Mesendoderm (in vitro differentiated cells): ENCODE data around the gene APMAP. TPM values are rescaled to one million over a fixed set of nuclear protein-coding genes. Genes with fewer than 3 reads are reported as not detected.

Experiments
- DNase-seq: peaks from one replicate; pipeline ENCODE4 v3.0.0; 2013
- H2AK5ac ChIP-seq: 2 replicates; pipeline ENCODE4 v1.6.1; 2013; ENCODE audit warnings: low read length, inconsistent platforms
- H2BK120ac ChIP-seq: 2 replicates; pipeline ENCODE4 v1.6.1; 2013; ENCODE audit warnings: low read depth, mild to moderate bottlenecking, low read length, moderate library complexity, mixed read lengths
- H2BK15ac ChIP-seq: replicated peaks from 2 replicates; pipeline ENCODE4 v1.6.1; 2013; ENCODE audit warnings: low read depth, mild to moderate bottlenecking, moderate library complexity
- H2BK5ac ChIP-seq: 2 replicates; pipeline ENCODE4 v1.6.1; 2013; ENCODE audit warnings: low read length, inconsistent platforms
- H3K18ac ChIP-seq: 2 replicates; pipeline ENCODE4 v1.6.1; 2013; ENCODE audit warnings: mild to moderate bottlenecking, low read length, mixed read lengths
- H3K23ac ChIP-seq: one replicate; pipeline ENCODE4 v1.6.1; 2013; ENCODE audit warnings: low read length
- H3K27ac ChIP-seq: 2 replicates; pipeline ENCODE4 v1.5.1; 2013; ENCODE audit warnings: low read depth, mild to moderate bottlenecking, inconsistent platforms, low read length, moderate library complexity
- H3K27me3 ChIP-seq: 2 replicates; pipeline ENCODE4 v1.6.1; 2013; ENCODE audit warnings: low read length, control low read depth, mild to moderate bottlenecking, inconsistent platforms; ENCODE audit not compliant: insufficient read depth, poor library complexity
- H3K36me3 ChIP-seq: 2 replicates; pipeline ENCODE4 v1.6.1; 2013; ENCODE audit warnings: low read length, inconsistent platforms; ENCODE audit not compliant: control insufficient read depth, insufficient read depth
- H3K4ac ChIP-seq: one replicate; pipeline ENCODE4 v1.6.1; 2013; ENCODE audit warnings: low read depth, mild to moderate bottlenecking, low read length, moderate library complexity
- H3K4me1 ChIP-seq: 2 replicates; pipeline ENCODE4 v1.6.1; 2013; ENCODE audit warnings: low read depth, low read length, inconsistent platforms; ENCODE audit not compliant: control insufficient read depth
- H3K4me2 ChIP-seq: 2 replicates; pipeline ENCODE4 v1.6.1; 2013; ENCODE audit warnings: low read length
- H3K4me3 ChIP-seq: 2 replicates; pipeline ENCODE4 v1.5.1; 2013; ENCODE audit warnings: mild to moderate bottlenecking, low read length
- H3K56ac ChIP-seq: one replicate; pipeline ENCODE4 v1.6.1; 2013; ENCODE audit warnings: low read length
- H3K79me1 ChIP-seq: 2 replicates; pipeline ENCODE4 v1.6.1; 2013; ENCODE audit warnings: low read length, inconsistent platforms
- H3K79me2 ChIP-seq: 2 replicates; pipeline ENCODE4 v1.6.1; 2013; ENCODE audit warnings: mild to moderate bottlenecking, low read length; ENCODE audit not compliant: control insufficient read depth, insufficient read depth
- H3K9ac ChIP-seq: 2 replicates; pipeline ENCODE4 v1.6.1; 2013; ENCODE audit warnings: low read length, inconsistent platforms
- H4K5ac ChIP-seq: one replicate; pipeline ENCODE4 v1.6.1; 2013; ENCODE audit warnings: low read length
- H4K8ac ChIP-seq: one replicate; pipeline ENCODE4 v1.6.1; 2013; ENCODE audit warnings: low read depth, mild to moderate bottlenecking, control low read depth, low read length, moderate library complexity
- WGBS: extraction: QIAGEN DNeasy Blood & Tissue Kit; methylation state at CpG from one replicate; pipeline ENCODE4 v1.1.7; 2013; ENCODE audit warnings: low lambda C conversion rate, missing lambda C conversion rate; ENCODE audit not compliant: insufficient coverage; ENCODE audit errors: extremely low coverage; 5-methylcytosine and 5-hydroxymethylcytosine counted together
- polyA plus RNA-seq, 2 experiments: library from polyadenylated mRNA; stranded (reverse); fragments of 200-250 nt; gene quantifications; one replicate each; pipeline ENCODE4 v1.2.3, GENCODE V29; 2013

APMAP gene
- polyA plus RNA-seq (2013, experiment 1 of 2), result 39.6 TPM
- polyA plus RNA-seq (2013, experiment 2 of 2), result 38.0 TPM

- Histone ChIP-seq H2BK15ac (no peak within 1 kb of the TSS), H4K8ac (no peak within 1 kb of the TSS), H3K4ac (peak within 1 kb of the TSS; percentile 17), H3K4me2 (peak within 1 kb of the TSS; percentile 95), H3K27ac (no peak within 1 kb of the TSS), H3K9ac (peak within 1 kb of the TSS; percentile 96), H2AK5ac (no peak within 1 kb of the TSS), H3K56ac (peak within 1 kb of the TSS; percentile 99), H3K4me3 (peak within 1 kb of the TSS; percentile 93), H2BK5ac (peak within 1 kb of the TSS; percentile 56), H3K18ac (peak within 1 kb of the TSS; percentile 35), H3K79me2 (peaks cover 11% of the 10 kb centered on the region), H2BK120ac (no peak within 1 kb of the TSS), H3K27me3 (no peaks in the 10 kb centered on the region), H3K23ac (peak within 1 kb of the TSS; percentile 91), H4K5ac (peak within 1 kb of the TSS; percentile 98), H3K36me3 (no peaks in the 10 kb centered on the region), H3K79me1 (peaks cover 13% of the 10 kb centered on the region), H3K4me1 (no peaks in the 10 kb centered on the region)
- DNase-seq, result peak; percentile 95
- no CpG with 5 or more reads among the region's 69 CpGs for WGBS
Measured at GRCh38 chr20:24992487-24993205, at the start of gene APMAP. Gene APMAP, minus strand, starts transcription at chr20:24992751. Its CDS starts 63 bp downstream, at chr20:24992688.

- Histone ChIP-seq H3K9ac (no peak overlapping the region), H3K27me3 (no peaks in the 10 kb centered on the region), H2BK15ac (no peak overlapping the region), H3K18ac (no peak overlapping the region), H3K4me1 (no peaks in the 10 kb centered on the region), H3K4me3 (no peak overlapping the region), H2BK5ac (no peak overlapping the region), H3K79me1 (no peaks in the 10 kb centered on the region), H4K5ac (no peak overlapping the region), H3K4me2 (no peak overlapping the region), H3K79me2 (no peaks in the 10 kb centered on the region), H2BK120ac (no peak overlapping the region), H2AK5ac (no peak overlapping the region), H3K23ac (no peak overlapping the region), H3K56ac (no peak overlapping the region), H3K36me3 (no peaks in the 10 kb centered on the region), H3K4ac (no peak overlapping the region), H3K27ac (no peak overlapping the region), H4K8ac (no peak overlapping the region)
- DNase-seq, result no peak
- no CpG with 5 or more reads among the region's 21 CpGs for WGBS
Measured at GRCh38 chr20:25041813-25042530, 49.4 kb upstream of the APMAP start.

GRCh38 chr20:25040438-25040831 lies 47.9 kb upstream of the APMAP start:
- Histone ChIP-seq H3K79me2 (no peaks in the 10 kb centered on the region), H3K23ac (no peak overlapping the region), H2BK120ac (no peak overlapping the region), H3K56ac (no peak overlapping the region), H3K36me3 (no peaks in the 10 kb centered on the region), H3K4me1 (no peaks in the 10 kb centered on the region), H3K27ac (no peak overlapping the region), H3K9ac (no peak overlapping the region), H2AK5ac (no peak overlapping the region), H3K4me2 (no peak overlapping the region), H3K27me3 (no peaks in the 10 kb centered on the region), H2BK5ac (no peak overlapping the region), H4K5ac (no peak overlapping the region), H3K79me1 (no peaks in the 10 kb centered on the region), H3K4me3 (no peak overlapping the region), H3K18ac (no peak overlapping the region), H2BK15ac (no peak overlapping the region), H3K4ac (no peak overlapping the region), H4K8ac (no peak overlapping the region)
- WGBS, result no CpG with 5 or more reads among the region's 6 CpGs
- no peak for DNase-seq

- no peak for DNase-seq
Measured at GRCh38 chr20:25039697-25040437, 47.3 kb upstream of the APMAP start.

GRCh38 chr20:25038591-25039015 lies 46.1 kb upstream of the APMAP start:
- no peak for DNase-seq
- H3K23ac ChIP-seq, result no peak overlapping the region
- WGBS, result no CpG with 5 or more reads among the region's 6 CpGs

More at GRCh38 chr20:25039697-25040437, 47.3 kb upstream of the APMAP start:
- no peak overlapping the region for H2BK15ac ChIP-seq
- H4K5ac ChIP-seq, result no peak overlapping the region
- no peak overlapping the region for H2AK5ac ChIP-seq
- H3K56ac ChIP-seq, result no peak overlapping the region
- H2BK5ac ChIP-seq, result no peak overlapping the region
- no peak overlapping the region for H3K23ac ChIP-seq
- no peak overlapping the region for H3K4me2 ChIP-seq
- H3K79me1 ChIP-seq, result no peaks in the 10 kb centered on the region
- H2BK120ac ChIP-seq, result no peak overlapping the region
- no peak overlapping the region for H3K4ac ChIP-seq
- no peaks in the 10 kb centered on the region for H3K36me3 ChIP-seq
- H3K9ac ChIP-seq, result no peak overlapping the region
- no peaks in the 10 kb centered on the region for H3K27me3 ChIP-seq
- no peaks in the 10 kb centered on the region for H3K4me1 ChIP-seq
- WGBS, result no CpG with 5 or more reads among the region's 9 CpGs
- no peak overlapping the region for H3K27ac ChIP-seq
- H3K4me3 ChIP-seq, result no peak overlapping the region
- H3K79me2 ChIP-seq, result no peaks in the 10 kb centered on the region
- H3K18ac ChIP-seq, result no peak overlapping the region
- H4K8ac ChIP-seq, result no peak overlapping the region

More at GRCh38 chr20:25038591-25039015, 46.1 kb upstream of the APMAP start:
- H3K18ac ChIP-seq, result no peak overlapping the region
- no peaks in the 10 kb centered on the region for H3K79me1 ChIP-seq
- no peaks in the 10 kb centered on the region for H3K27me3 ChIP-seq
- H2AK5ac ChIP-seq, result no peak overlapping the region
- no peaks in the 10 kb centered on the region for H3K79me2 ChIP-seq
- no peak overlapping the region for H3K4me2 ChIP-seq
- H2BK15ac ChIP-seq, result no peak overlapping the region
- no peak overlapping the region for H2BK120ac ChIP-seq
- no peak overlapping the region for H3K4me3 ChIP-seq
- no peak overlapping the region for H2BK5ac ChIP-seq
- no peak overlapping the region for H3K9ac ChIP-seq
- no peak overlapping the region for H3K4ac ChIP-seq
- H3K27ac ChIP-seq, result no peak overlapping the region
- no peaks in the 10 kb centered on the region for H3K4me1 ChIP-seq
- no peak overlapping the region for H4K8ac ChIP-seq
- H3K56ac ChIP-seq, result no peak overlapping the region
- H3K36me3 ChIP-seq, result no peaks in the 10 kb centered on the region
- no peak overlapping the region for H4K5ac ChIP-seq
